GM23338 (cell line): Measurements from ENCODE around the gene EIF1AX. TPM values are rescaled to one million over a fixed set of nuclear protein-coding genes. Genes with fewer than 3 reads are reported as not detected.

Experiments
- ATAC-seq: fragments of 200-7000 bp; cut with Tn5 transposase; 3 replicates; pipeline ENCODE4 v1.9.1; 2020
- DNase-seq: peaks from one replicate; pipeline ENCODE4 v3.0.0-alpha.2; 2015; ENCODE audit warnings: low spot score
- H2AFZ ChIP-seq: fragments of 200-600 bp; sonication (generic); 2 replicates; pipeline ENCODE4 v1.8.0; 2016; ENCODE audit warnings: antibody characterized with exemption, mild to moderate bottlenecking, moderate library complexity
- H3F3A ChIP-seq: fragments of 200-600 bp; sonication (generic); replicated peaks from 2 replicates; pipeline ENCODE4 v1.8.0; 2017; ENCODE audit warnings: antibody characterized with exemption, mixed run types, low read depth
- H3K27ac ChIP-seq: fragments of 200-600 bp; sonication (generic); 2 replicates; pipeline ENCODE4 v1.6.1; 2016; ENCODE audit warnings: low read depth
- H3K27me3 ChIP-seq: fragments of 200-600 bp; sonication (generic); 2 replicates; pipeline ENCODE4 v1.8.0; 2016; ENCODE audit warnings: mild to moderate bottlenecking, mixed run types, moderate library complexity; ENCODE audit not compliant: insufficient read depth
- H3K36me3 ChIP-seq: fragments of 200-600 bp; sonication (generic); 2 replicates; pipeline ENCODE4 v1.8.0; 2016; ENCODE audit warnings: mild to moderate bottlenecking; ENCODE audit not compliant: insufficient read depth
- H3K4me1 ChIP-seq: fragments of 200-600 bp; sonication (generic); 2 replicates; pipeline ENCODE4 v1.8.0; 2016; ENCODE audit warnings: mild to moderate bottlenecking, moderate library complexity; ENCODE audit not compliant: insufficient read depth
- H3K4me2 ChIP-seq: fragments of 200-600 bp; sonication (generic); 2 replicates; pipeline ENCODE4 v1.7.1; 2017; ENCODE audit warnings: mixed run types
- H3K4me3 ChIP-seq: fragments of 200-600 bp; sonication (generic); 2 replicates; pipeline ENCODE4 v1.6.1; 2016; ENCODE audit warnings: mixed run types
- H3K79me2 ChIP-seq: fragments of 200-600 bp; sonication (generic); replicated peaks from 2 replicates; pipeline ENCODE4 v1.8.0; 2017; ENCODE audit warnings: mild to moderate bottlenecking; ENCODE audit not compliant: insufficient read depth
- H3K9me2 ChIP-seq: fragments of 200-600 bp; sonication (generic); 2 replicates; pipeline ENCODE4 v1.8.0; 2017; ENCODE audit not compliant: insufficient read depth
- H4K20me1 ChIP-seq: fragments of 200-600 bp; sonication (generic); replicated peaks from 2 replicates; pipeline ENCODE4 v1.8.0; 2017; ENCODE audit warnings: mild to moderate bottlenecking; ENCODE audit not compliant: insufficient read depth
- H3K27ac Mint-ChIP-seq: 2 replicates; pipeline ENCODE4 v1.8.0; 2020; ENCODE audit warnings: inconsistent platforms, mild to moderate bottlenecking, moderate library complexity, mixed read lengths
- H3K27me3 Mint-ChIP-seq: 3 replicates; pipeline ENCODE4 v1.8.0; 2022; ENCODE audit warnings: low read depth, mild to moderate bottlenecking, moderate library complexity, mixed read lengths, inconsistent platforms; ENCODE audit not compliant: insufficient read depth, poor library complexity
- H3K36me3 Mint-ChIP-seq: 3 replicates; pipeline ENCODE4 v1.8.0; 2021; ENCODE audit warnings: low read depth, mild to moderate bottlenecking, inconsistent platforms, moderate library complexity, mixed read lengths
- H3K4me1 Mint-ChIP-seq: 3 replicates; pipeline ENCODE4 v1.8.0; 2020; ENCODE audit warnings: mild to moderate bottlenecking, inconsistent platforms, mixed read lengths
- H3K4me3 Mint-ChIP-seq: 3 replicates; pipeline ENCODE4 v1.8.0; 2021; ENCODE audit warnings: moderate library complexity, mild to moderate bottlenecking, inconsistent platforms, mixed read lengths
- H3K9me3 Mint-ChIP-seq: 3 replicates; pipeline ENCODE4 v1.8.0; 2020; ENCODE audit warnings: moderate library complexity, mild to moderate bottlenecking, inconsistent platforms, mixed read lengths
- CREB1 ChIP-seq: fragments of 250-450 bp; sonication (Bioruptor Pico); IDR thresholded peaks from 2 replicates; pipeline ENCODE4 v1.5.0; 2020; ENCODE audit warnings: low read depth, mild to moderate bottlenecking, moderate library complexity
- CTCF ChIP-seq, 2 experiments: fragments of 200-600 bp in 1 of 2; sonication (generic) in 1 of 2; conservative IDR thresholded peaks; 2 replicates each; pipeline versions ENCODE4 v1.5.1 to v1.6.1; 2016 to 2017; ENCODE audit warnings: antibody characterized with exemption in 2 of 2, low read depth in 2 of 2, mild to moderate bottlenecking in 2 of 2, moderate library complexity in 1 of 2
- EZH2 ChIP-seq: fragments of 200-600 bp; sonication (generic); IDR thresholded peaks from one replicate; pipeline ENCODE4 v1.8.0; 2017; ENCODE audit warnings: antibody characterized with exemption, mild to moderate bottlenecking, low read depth; ENCODE audit not compliant: unreplicated experiment
- EZH2phosphoT487 ChIP-seq: fragments of 200-600 bp; sonication (generic); IDR thresholded peaks from one replicate; pipeline ENCODE4 v1.8.1; 2018; ENCODE audit warnings: antibody characterized with exemption; ENCODE audit not compliant: unreplicated experiment
- NANOG ChIP-seq: IDR thresholded peaks from 2 replicates; pipeline ENCODE4 v1.6.1; 2016; ENCODE audit warnings: antibody characterized with exemption, borderline replicate concordance
- POLR2AphosphoS5 ChIP-seq: IDR thresholded peaks from 2 replicates; pipeline ENCODE4 v1.6.1; 2016; ENCODE audit warnings: antibody characterized with exemption, low read depth
- REST ChIP-seq: IDR thresholded peaks from one replicate; pipeline ENCODE4 v1.6.1; 2018; ENCODE audit warnings: antibody characterized with exemption; ENCODE audit not compliant: unreplicated experiment
- STAT1 ChIP-seq: IDR thresholded peaks from one replicate; pipeline ENCODE4 v1.6.1; 2016; ENCODE audit warnings: antibody characterized with exemption; ENCODE audit not compliant: unreplicated experiment
- ZNF114 ChIP-seq: fragments of 250-450 bp; sonication (Bioruptor Pico); IDR thresholded peaks from 2 replicates; pipeline ENCODE4 v1.5.0; 2020; ENCODE audit warnings: mild to moderate bottlenecking, moderate library complexity
- ZNF331 ChIP-seq: fragments of 250-450 bp; sonication (Bioruptor Pico); IDR thresholded peaks from 2 replicates; pipeline ENCODE4 v1.5.0; 2020; ENCODE audit warnings: low read depth, mild to moderate bottlenecking, moderate library complexity
- ZNF462 ChIP-seq: fragments of 250-450 bp; sonication (Bioruptor Pico); IDR thresholded peaks from 2 replicates; pipeline ENCODE4 v1.5.0; 2020; ENCODE audit warnings: mild to moderate bottlenecking, moderate library complexity
- polyA plus RNA-seq: library from polyadenylated mRNA; unstranded; fragments of >200 nt; fragmentation: Nextera tagmentation; extraction: Ambion mirVana; gene quantifications from 2 replicates; pipeline ENCODE4 v1.2.1, GENCODE V29; 2016
- total RNA-seq: library from RNA; depleted of rRNA; stranded (reverse); fragments of >200 nt; shearing (Covaris generic); gene quantifications from 2 replicates; pipeline ENCODE4 v1.2.3, GENCODE V29; 2014
- TF ChIP-seq, protein P1 (sequence below): IDR thresholded peaks from 2 replicates; pipeline ENCODE4 v1.6.1; 2016; ENCODE audit warnings: antibody characterized with exemption

Gene EIF1AX
- total and polyA plus RNA-seq, 2 experiments from 2014 or later, result 107 to 321 TPM

DNA sequence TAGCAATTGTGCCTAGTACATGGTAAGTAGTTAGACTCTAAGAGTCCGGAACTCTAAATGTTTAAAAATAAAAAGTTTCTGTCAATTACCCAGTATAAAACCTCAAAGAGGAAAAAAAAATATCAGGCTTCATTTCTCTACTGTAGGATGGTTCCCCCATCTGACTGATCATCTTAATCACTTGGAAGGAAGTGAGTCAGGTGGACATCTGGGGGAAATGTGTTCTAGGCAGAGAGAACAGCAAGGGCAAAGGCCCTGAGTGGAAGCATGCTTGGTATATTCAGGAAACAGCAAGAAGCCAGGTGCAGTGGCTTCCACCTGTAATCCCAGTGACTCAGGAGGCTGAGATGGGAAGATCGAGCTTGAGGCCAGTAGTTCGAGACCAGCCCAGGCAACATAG, 2.9 kb upstream of the EIF1AX start (continued):
- TF ChIP-seq, protein P1, sequence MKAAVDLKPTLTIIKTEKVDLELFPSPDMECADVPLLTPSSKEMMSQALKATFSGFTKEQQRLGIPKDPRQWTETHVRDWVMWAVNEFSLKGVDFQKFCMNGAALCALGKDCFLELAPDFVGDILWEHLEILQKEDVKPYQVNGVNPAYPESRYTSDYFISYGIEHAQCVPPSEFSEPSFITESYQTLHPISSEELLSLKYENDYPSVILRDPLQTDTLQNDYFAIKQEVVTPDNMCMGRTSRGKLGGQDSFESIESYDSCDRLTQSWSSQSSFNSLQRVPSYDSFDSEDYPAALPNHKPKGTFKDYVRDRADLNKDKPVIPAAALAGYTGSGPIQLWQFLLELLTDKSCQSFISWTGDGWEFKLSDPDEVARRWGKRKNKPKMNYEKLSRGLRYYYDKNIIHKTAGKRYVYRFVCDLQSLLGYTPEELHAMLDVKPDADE, result no peak
- TF ChIP-seq EZH2phosphoT487, result no peak

- no peak for ATAC-seq
- H3K4me3 ChIP-seq, result no peak overlapping the region
- H3F3A ChIP-seq, result no peaks in the 10 kb centered on the region
- Mint-ChIP-seq H3K9me3 (no peaks in the 10 kb centered on the region), H3K27me3 (peaks cover 4% of the 10 kb centered on the region), H3K27ac (no peak overlapping the region), H3K4me3 (no peak overlapping the region), H3K36me3 (peaks cover 19% of the 10 kb centered on the region; the same call in 2 of the 3 replicates), H3K4me1 (peaks cover 13% of the 10 kb centered on the region; the same call in 2 of the 3 replicates)
- no peak overlapping the region for H3K4me2 ChIP-seq
- H3K4me1 ChIP-seq, result no peaks in the 10 kb centered on the region; the same call in 1 of the 2 replicates
- no peaks in the 10 kb centered on the region; the same call in 1 of the 2 replicates for H3K36me3 ChIP-seq
- peaks cover 7% of the 10 kb centered on the region; the same call in 1 of the 2 replicates for H4K20me1 ChIP-seq
- H2AFZ ChIP-seq, result no peak overlapping the region
- H3K27me3 ChIP-seq, result no peaks in the 10 kb centered on the region
- H3K9me2 ChIP-seq, result no peaks in the 10 kb centered on the region
- H3K27ac ChIP-seq, result no peak overlapping the region
- peaks cover 30% of the 10 kb centered on the region for H3K79me2 ChIP-seq
- no peak for DNase-seq
- TF ChIP-seq ZNF114 (CRISPR knock-in tag), result no peak
- no peak for TF ChIP-seq NANOG
- TF ChIP-seq ZNF331 (CRISPR knock-in tag), result no peak
- no peak for TF ChIP-seq POLR2AphosphoS5
- TF ChIP-seq, protein P1, result no peak
- no peak for TF ChIP-seq STAT1
- no peak for TF ChIP-seq EZH2
- no peak for TF ChIP-seq CTCF (conservative IDR thresholded peaks at IDR 0.05; ENCODE audit: low read depth in 2 of 2)
- TF ChIP-seq ZNF462 (CRISPR knock-in tag), result no peak
- no peak for TF ChIP-seq CREB1 (CRISPR knock-in tag)
- TF ChIP-seq REST, result no peak
Measured at GRCh38 chrX:20143561-20143960, 1.9 kb upstream of the EIF1AX start.
